ENCODE measurements around the gene NUFIP2.

Gene NUFIP2

GRCh38 chr17:29327412-29327811, 33.5 kb upstream of the NUFIP2 start:
- intact Hi-C loops (cut with DNase I; ENCODE audit: low total_unique reads), result no loop called here

GRCh38 chr17:29326023-29326813, 32.3 kb upstream of the NUFIP2 start:
- TF ChIP-seq, protein P1, sequence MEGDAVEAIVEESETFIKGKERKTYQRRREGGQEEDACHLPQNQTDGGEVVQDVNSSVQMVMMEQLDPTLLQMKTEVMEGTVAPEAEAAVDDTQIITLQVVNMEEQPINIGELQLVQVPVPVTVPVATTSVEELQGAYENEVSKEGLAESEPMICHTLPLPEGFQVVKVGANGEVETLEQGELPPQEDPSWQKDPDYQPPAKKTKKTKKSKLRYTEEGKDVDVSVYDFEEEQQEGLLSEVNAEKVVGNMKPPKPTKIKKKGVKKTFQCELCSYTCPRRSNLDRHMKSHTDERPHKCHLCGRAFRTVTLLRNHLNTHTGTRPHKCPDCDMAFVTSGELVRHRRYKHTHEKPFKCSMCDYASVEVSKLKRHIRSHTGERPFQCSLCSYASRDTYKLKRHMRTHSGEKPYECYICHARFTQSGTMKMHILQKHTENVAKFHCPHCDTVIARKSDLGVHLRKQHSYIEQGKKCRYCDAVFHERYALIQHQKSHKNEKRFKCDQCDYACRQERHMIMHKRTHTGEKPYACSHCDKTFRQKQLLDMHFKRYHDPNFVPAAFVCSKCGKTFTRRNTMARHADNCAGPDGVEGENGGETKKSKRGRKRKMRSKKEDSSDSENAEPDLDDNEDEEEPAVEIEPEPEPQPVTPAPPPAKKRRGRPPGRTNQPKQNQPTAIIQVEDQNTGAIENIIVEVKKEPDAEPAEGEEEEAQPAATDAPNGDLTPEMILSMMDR (IDR thresholded peaks at IDR 0.05), result no peak
- intact Hi-C loops (cut with DNase I; ENCODE audit: low total_unique reads), result no loop called here

More at GRCh38 chr17:29327412-29327811, 33.5 kb upstream of the NUFIP2 start:
- H3K27ac ChIP-seq, result no peak overlapping the region
- no peaks in the 10 kb centered on the region for H3K9me3 ChIP-seq
- H3K36me3 ChIP-seq, result no peaks in the 10 kb centered on the region
- no peaks in the 10 kb centered on the region for H3K4me1 ChIP-seq
- DNase-seq, result no peak
- H3K4me3 ChIP-seq, result no peak overlapping the region
- H3K27me3 ChIP-seq, result no peaks in the 10 kb centered on the region
- TF ChIP-seq, protein P1 (IDR thresholded peaks at IDR 0.05), result no peak

DNA sequence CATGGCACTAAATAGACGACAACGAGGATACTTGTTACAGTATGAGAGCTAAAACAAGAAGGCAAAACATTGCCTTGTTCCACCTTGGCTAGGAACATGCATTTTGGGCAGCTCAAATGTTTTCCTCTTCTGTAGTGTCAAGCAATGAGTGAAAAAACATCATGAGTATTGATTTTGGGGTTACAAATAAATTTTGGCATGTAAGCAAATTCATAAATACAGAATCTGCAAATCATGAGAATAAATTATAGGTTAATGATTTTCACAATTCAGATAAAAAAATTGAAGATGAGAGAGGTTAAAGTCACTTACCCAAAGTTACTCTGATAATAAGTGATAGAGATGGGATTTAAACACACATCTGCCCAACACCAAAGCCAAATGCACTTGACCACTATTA, 28.4 kb upstream of the NUFIP2 start:
- TF ChIP-seq, protein P1 (IDR thresholded peaks at IDR 0.05), result no peak
- Histone ChIP-seq H3K27ac (no peak overlapping the region), H3K4me1 (no peaks in the 10 kb centered on the region), H3K9me3 (no peaks in the 10 kb centered on the region), H3K27me3 (no peaks in the 10 kb centered on the region), H3K4me3 (no peak overlapping the region), H3K36me3 (no peaks in the 10 kb centered on the region)
- DNase-seq, result no peak
- intact Hi-C loops (cut with DNase I; ENCODE audit: low total_unique reads), result no loop called here

More at GRCh38 chr17:29326023-29326813, 32.3 kb upstream of the NUFIP2 start:
- no peaks in the 10 kb centered on the region for H3K9me3 ChIP-seq
- H3K27ac ChIP-seq, result no peak overlapping the region
- H3K36me3 ChIP-seq, result no peaks in the 10 kb centered on the region
- H3K4me1 ChIP-seq, result no peaks in the 10 kb centered on the region
- no peak for DNase-seq
- H3K4me3 ChIP-seq, result no peak overlapping the region
- H3K27me3 ChIP-seq, result no peaks in the 10 kb centered on the region

GRCh38 chr17:29303386-29303785, 9.4 kb upstream of the NUFIP2 start:
- H3K4me1 ChIP-seq, result no peaks in the 10 kb centered on the region
- TF ChIP-seq, protein P1 (IDR thresholded peaks at IDR 0.05), result no peak
- intact Hi-C loops (cut with DNase I; ENCODE audit: low total_unique reads), result no loop called here
- H3K27ac ChIP-seq, result no peak overlapping the region
- no peak for DNase-seq
- no peak overlapping the region for H3K4me3 ChIP-seq
- no peaks in the 10 kb centered on the region for H3K9me3 ChIP-seq
- H3K36me3 ChIP-seq, result no peaks in the 10 kb centered on the region
- no peaks in the 10 kb centered on the region for H3K27me3 ChIP-seq

DNA sequence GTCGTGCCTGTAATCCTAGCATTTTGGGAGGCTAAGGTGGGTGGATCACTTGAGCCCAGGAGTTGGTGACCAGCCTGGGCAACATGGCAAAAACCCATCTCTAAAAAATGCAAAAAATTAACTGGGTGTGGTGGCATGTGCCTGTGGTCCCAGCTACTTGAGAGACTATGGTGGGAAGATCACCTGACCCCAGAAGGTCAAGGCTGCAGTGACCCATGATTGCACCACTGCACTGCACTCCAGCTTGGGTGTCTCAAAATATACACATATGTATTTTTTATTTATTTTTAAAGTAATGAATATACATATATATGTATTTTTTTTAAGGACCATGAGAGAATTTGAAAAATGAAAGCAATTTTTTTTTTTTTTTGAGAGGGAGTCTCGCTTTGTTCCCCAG, 5.1 kb upstream of the NUFIP2 start:
- Histone ChIP-seq H3K36me3 (no peaks in the 10 kb centered on the region), H3K4me1 (peaks cover 0 to 6% (median 2%) of the 10 kb centered on the region in 4 donors), H3K27ac (no peak overlapping the region), H3K4me3 (no peak overlapping the region), H3K9me3 (no peaks in the 10 kb centered on the region), H3K27me3 (no peaks in the 10 kb centered on the region)
- intact Hi-C loops (cut with DNase I; ENCODE audit: low total_unique reads), result loop anchor here (2.0 to 10.0 kb wide), 2 partner anchors 158 to 964 kb away; partner anchors contain the start of genes IFT20 and TNFAIP1
- TF ChIP-seq, protein P1 (IDR thresholded peaks at IDR 0.05), result no peak
- DNase-seq, result no peak
